ENCODE results near the gene HEXB. TPM values are rescaled to one million over a fixed set of nuclear protein-coding genes. Genes with fewer than 3 reads are reported as not detected.

HEXB gene
- total and polyA plus RNA-seq, 9 of the 15 experiments (the other 6 are each of a cell fraction or from before 2014, with no cell fraction given) = 22.9 to 158 (median 108) TPM

- TF ChIP-seq BRD4 (IDR thresholded peaks at IDR 0.05) (no peak), MCM2 (IDR thresholded peaks at IDR 0.05; ENCODE audit: low read depth) (no peak), MAX (CRISPR knock-in tag; IDR thresholded peaks at IDR 0.05) (no peak), CAMTA2 (CRISPR knock-in tag; conservative IDR thresholded peaks at IDR 0.05) (no peak), CBX2 (IDR thresholded peaks at IDR 0.05; ENCODE audit: insufficient read depth, low read length, poor library complexity, severe bottlenecking) (no peak), TARDBP (IDR thresholded peaks at IDR 0.05) (no peak), ZNF592 (IDR thresholded peaks at IDR 0.05) (0 out of 2 replicates have a peak, but pooled peaks have one; percentile 23), TCF15 (CRISPR knock-in tag; IDR thresholded peaks at IDR 0.05) (no peak), SIX5 (IDR thresholded peaks at IDR 0.05; ENCODE audit: borderline replicate concordance in 1 of 2, insufficient read depth in 1 of 2, low read depth in 1 of 2, low read length in 2 of 2) (no peak), SPI1 (IDR thresholded peaks at IDR 0.05; ENCODE audit: borderline replicate concordance, low read depth, low read length) (0 out of 2 replicates have a peak, but pooled peaks have one; percentile 35), LEF1 (IDR thresholded peaks at IDR 0.05) (no peak), HOXB6 (CRISPR knock-in tag; IDR thresholded peaks at IDR 0.05; ENCODE audit: borderline replicate concordance) (no peak), HNRNPUL1 (IDR thresholded peaks at IDR 0.05; ENCODE audit: low read length) (no peak), SAFB2 (IDR thresholded peaks at IDR 0.05; ENCODE audit: borderline replicate concordance, low read depth, low read length, severe bottlenecking) (no peak), MAZ (CRISPR knock-in tag; conservative IDR thresholded peaks at IDR 0.05 in 1 of 2, IDR thresholded peaks at IDR 0.05 in 1 of 2) (peak; percentile 40 to 58; a peak in 3 of 4 replicates), CTCF (IDR thresholded peaks at IDR 0.05 in 2 of 3, conservative IDR thresholded peaks at IDR 0.05 in 1 of 3; ENCODE audit: insufficient read depth in 2 of 3, low read depth in 1 of 3, low read length in 3 of 3) (peak in 1 of 3 experiments; percentile 40; a peak in 3 of 6 replicates), CBFB (CRISPR knock-in tag; IDR thresholded peaks at IDR 0.05) (no peak), ZBTB17 (CRISPR knock-in tag; IDR thresholded peaks at IDR 0.05) (no peak; the same call in 1 of the 2 replicates)
These were observed at the start of gene HEXB (continued) for GRCh38 chr5:74684900-74685851.
